ENCODE measurements around the gene NOTO.

DNA sequence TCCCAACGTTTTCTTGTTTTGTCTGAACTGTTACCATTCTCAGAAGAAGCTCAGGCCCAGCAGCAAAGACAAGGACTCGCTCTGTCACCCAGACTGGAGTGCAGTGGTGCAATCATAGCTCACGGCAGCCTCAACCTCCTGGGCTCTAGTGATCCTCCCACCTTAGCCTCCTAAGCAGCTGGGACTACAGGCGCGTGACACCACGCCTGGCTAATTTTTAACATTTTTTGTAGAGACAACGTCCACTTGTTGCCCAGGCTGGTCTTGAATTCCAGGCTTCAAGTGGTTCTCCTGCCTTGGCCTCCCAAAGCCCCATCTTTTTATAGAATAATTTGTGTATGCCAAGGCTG is 9.7 kb downstream of the NOTO start:
- TF ChIP-seq ZNF549 (tag by site-specific recombination; IDR thresholded peaks at IDR 0.05) (no peak), ZNF548 (tag by site-specific recombination; IDR thresholded peaks at IDR 0.05) (no peak), ZNF324 (tag by site-specific recombination; IDR thresholded peaks at IDR 0.05) (no peak), ZNF138 (tag by site-specific recombination; IDR thresholded peaks at IDR 0.05; ENCODE audit: borderline replicate concordance) (no peak), SALL2 (tag by site-specific recombination; IDR thresholded peaks at IDR 0.05; ENCODE audit: borderline replicate concordance) (no peak)
- TF ChIP-seq, protein P1, sequence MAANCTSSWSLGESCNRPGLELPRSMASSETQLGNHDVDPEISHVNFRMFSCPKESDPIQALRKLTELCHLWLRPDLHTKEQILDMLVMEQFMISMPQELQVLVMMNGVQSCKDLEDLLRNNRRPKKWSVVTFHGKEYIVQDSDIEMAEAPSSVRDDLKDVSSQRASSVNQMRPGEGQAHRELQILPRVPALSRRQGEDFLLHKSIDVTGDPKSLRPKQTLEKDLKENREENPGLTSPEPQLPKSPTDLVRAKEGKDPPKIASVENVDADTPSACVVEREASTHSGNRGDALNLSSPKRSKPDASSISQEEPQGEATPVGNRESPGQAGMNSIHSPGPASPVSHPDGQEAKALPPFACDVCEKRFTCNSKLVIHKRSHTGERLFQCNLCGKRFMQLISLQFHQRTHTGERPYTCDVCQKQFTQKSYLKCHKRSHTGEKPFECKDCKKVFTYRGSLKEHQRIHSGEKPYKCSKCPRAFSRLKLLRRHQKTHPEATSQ (tag by site-specific recombination; IDR thresholded peaks at IDR 0.05) = no peak
- TF ChIP-seq, protein P2, sequence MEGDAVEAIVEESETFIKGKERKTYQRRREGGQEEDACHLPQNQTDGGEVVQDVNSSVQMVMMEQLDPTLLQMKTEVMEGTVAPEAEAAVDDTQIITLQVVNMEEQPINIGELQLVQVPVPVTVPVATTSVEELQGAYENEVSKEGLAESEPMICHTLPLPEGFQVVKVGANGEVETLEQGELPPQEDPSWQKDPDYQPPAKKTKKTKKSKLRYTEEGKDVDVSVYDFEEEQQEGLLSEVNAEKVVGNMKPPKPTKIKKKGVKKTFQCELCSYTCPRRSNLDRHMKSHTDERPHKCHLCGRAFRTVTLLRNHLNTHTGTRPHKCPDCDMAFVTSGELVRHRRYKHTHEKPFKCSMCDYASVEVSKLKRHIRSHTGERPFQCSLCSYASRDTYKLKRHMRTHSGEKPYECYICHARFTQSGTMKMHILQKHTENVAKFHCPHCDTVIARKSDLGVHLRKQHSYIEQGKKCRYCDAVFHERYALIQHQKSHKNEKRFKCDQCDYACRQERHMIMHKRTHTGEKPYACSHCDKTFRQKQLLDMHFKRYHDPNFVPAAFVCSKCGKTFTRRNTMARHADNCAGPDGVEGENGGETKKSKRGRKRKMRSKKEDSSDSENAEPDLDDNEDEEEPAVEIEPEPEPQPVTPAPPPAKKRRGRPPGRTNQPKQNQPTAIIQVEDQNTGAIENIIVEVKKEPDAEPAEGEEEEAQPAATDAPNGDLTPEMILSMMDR (tag by site-specific recombination; IDR thresholded peaks at IDR 0.05) = no peak
- TF ChIP-seq, protein P3, sequence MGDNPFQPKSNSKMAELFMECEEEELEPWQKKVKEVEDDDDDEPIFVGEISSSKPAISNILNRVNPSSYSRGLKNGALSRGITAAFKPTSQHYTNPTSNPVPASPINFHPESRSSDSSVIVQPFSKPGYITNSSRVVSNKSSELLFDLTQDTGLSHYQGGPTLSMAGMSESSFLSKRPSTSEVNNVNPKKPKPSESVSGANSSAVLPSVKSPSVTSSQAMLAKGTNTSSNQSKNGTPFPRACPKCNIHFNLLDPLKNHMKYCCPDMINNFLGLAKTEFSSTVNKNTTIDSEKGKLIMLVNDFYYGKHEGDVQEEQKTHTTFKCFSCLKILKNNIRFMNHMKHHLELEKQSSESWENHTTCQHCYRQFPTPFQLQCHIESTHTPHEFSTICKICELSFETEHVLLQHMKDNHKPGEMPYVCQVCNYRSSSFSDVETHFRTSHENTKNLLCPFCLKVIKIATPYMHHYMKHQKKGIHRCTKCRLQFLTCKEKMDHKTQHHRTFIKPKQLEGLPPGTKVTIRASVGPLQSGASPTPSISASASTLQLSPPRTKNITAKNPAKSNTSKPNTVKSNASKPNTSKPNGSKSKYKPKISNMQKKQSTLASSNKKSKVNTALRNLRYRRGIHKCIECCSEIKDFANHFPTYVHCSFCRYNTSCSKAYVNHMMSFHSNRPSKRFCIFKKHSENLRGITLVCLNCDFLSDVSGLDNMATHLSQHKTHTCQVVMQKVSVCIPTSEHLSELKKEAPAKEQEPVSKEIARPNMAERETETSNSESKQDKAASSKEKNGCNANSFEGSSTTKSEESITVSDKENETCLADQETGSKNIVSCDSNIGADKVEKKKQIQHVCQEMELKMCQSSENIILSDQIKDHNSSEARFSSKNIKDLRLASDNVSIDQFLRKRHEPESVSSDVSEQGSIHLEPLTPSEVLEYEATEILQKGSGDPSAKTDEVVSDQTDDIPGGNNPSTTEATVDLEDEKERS (tag by site-specific recombination; IDR thresholded peaks at IDR 0.05) = no peak
- TF ChIP-seq, protein P4, sequence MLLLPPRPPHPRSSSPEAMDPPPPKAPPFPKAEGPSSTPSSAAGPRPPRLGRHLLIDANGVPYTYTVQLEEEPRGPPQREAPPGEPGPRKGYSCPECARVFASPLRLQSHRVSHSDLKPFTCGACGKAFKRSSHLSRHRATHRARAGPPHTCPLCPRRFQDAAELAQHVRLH (tag by site-specific recombination; IDR thresholded peaks at IDR 0.05) = no peak
- TF ChIP-seq, protein P5, sequence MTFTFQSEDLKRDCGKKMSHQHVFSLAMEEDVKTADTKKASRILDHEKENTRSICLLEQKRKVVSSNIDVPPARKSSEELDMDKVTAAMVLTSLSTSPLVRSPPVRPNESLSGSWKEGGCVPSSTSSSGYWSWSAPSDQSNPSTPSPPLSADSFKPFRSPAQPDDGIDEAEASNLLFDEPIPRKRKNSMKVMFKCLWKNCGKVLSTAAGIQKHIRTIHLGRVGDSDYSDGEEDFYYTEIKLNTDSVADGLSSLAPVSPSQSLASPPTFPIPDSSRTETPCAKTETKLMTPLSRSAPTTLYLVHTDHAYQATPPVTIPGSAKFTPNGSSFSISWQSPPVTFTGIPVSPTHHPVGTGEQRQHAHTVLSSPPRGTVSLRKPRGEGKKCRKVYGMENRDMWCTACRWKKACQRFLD (tag by site-specific recombination; IDR thresholded peaks at IDR 0.05) = no peak
- TF ChIP-seq, protein P6, sequence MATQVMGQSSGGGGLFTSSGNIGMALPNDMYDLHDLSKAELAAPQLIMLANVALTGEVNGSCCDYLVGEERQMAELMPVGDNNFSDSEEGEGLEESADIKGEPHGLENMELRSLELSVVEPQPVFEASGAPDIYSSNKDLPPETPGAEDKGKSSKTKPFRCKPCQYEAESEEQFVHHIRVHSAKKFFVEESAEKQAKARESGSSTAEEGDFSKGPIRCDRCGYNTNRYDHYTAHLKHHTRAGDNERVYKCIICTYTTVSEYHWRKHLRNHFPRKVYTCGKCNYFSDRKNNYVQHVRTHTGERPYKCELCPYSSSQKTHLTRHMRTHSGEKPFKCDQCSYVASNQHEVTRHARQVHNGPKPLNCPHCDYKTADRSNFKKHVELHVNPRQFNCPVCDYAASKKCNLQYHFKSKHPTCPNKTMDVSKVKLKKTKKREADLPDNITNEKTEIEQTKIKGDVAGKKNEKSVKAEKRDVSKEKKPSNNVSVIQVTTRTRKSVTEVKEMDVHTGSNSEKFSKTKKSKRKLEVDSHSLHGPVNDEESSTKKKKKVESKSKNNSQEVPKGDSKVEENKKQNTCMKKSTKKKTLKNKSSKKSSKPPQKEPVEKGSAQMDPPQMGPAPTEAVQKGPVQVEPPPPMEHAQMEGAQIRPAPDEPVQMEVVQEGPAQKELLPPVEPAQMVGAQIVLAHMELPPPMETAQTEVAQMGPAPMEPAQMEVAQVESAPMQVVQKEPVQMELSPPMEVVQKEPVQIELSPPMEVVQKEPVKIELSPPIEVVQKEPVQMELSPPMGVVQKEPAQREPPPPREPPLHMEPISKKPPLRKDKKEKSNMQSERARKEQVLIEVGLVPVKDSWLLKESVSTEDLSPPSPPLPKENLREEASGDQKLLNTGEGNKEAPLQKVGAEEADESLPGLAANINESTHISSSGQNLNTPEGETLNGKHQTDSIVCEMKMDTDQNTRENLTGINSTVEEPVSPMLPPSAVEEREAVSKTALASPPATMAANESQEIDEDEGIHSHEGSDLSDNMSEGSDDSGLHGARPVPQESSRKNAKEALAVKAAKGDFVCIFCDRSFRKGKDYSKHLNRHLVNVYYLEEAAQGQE (tag by site-specific recombination; IDR thresholded peaks at IDR 0.05) = no peak

Measured in HEK293 (cell line).